ENCODE measurements around the gene CACNA1C. TPM values are rescaled to one million over a fixed set of nuclear protein-coding genes. Genes with fewer than 3 reads are reported as not detected.

The CACNA1C gene
- total and polyA plus RNA-seq, 2 of the 4 experiments (the other 2 are of a cell fraction) = 1.6 to 2.6 TPM

DNA sequence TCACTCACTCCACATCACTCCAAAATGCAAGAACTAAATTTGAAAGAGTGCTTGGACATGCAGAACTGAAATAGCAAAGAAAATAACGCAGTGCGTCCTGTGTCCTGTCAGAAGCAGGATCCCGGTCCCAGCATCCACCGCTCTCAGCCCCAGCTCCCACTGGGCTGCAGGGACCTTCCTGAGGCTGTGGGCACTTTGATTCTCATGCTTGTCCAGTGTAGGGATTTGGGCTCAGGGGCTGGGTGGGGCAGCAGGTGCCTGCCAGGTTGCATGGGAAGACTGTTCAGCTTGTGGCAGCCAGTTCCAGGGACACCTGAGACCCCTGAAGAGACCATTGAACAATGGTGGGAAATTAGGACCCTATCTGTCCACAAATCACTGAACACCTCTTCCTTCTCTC, 602.0 kb downstream of the CACNA1C start:
- DNase-seq (no peak), ATAC-seq (ENCODE audit: low read depth) (no peak)
- Histone ChIP-seq H3K18ac (ENCODE audit: low read depth, low read length) (no peak overlapping the region), H3K23ac (ENCODE audit: low read depth, low read length) (no peak overlapping the region), H3K4me2 (ENCODE audit: low read depth, low read length) (no peak overlapping the region), H3K36me3 (ENCODE audit: control insufficient read depth, insufficient read depth, low read length) (peaks cover 15% of the 10 kb centered on the region), H4K20me1 (ENCODE audit: insufficient read depth, low read length) (no peaks in the 10 kb centered on the region), H2BK15ac (ENCODE audit: low read depth, low read length) (no peak overlapping the region), H4K5ac (ENCODE audit: low read depth, low read length) (no peak overlapping the region), H3K14ac (replicated peaks; ENCODE audit: low read depth, low read length) (no peak overlapping the region), H4K91ac (ENCODE audit: insufficient read depth, low read depth, low read length) (no peak overlapping the region), H3K79me1 (ENCODE audit: low read depth in 1 of 2, low read length in 2 of 2) (no peaks in the 10 kb centered on the region), H2AK5ac (ENCODE audit: low read depth, low read length) (no peak overlapping the region), H3K4me1 (ENCODE audit: control insufficient read depth, insufficient read depth, low read length) (no peaks in the 10 kb centered on the region), H3K27me3 (ENCODE audit: control insufficient read depth, insufficient read depth, low read length) (no peaks in the 10 kb centered on the region), H3K9me1 (ENCODE audit: insufficient read depth, low read length) (no peaks in the 10 kb centered on the region), H2BK20ac (ENCODE audit: low read depth, low read length) (no peak overlapping the region), H3K9me3 (ENCODE audit: control insufficient read depth, insufficient read depth, low read length) (no peaks in the 10 kb centered on the region), H3K9ac (ENCODE audit: low read depth, low read length) (no peak overlapping the region), H2AK9ac (replicated peaks; ENCODE audit: low read depth, low read length, poor library complexity) (no peak overlapping the region), H3K56ac (ENCODE audit: extremely low read depth, insufficient read depth, low read length) (no peak overlapping the region), H3K27ac (ENCODE audit: insufficient read depth, low read length) (no peak overlapping the region), H4K8ac (ENCODE audit: low read depth in 2 of 2, low read length in 2 of 2) (no peak overlapping the region), H3K4ac (ENCODE audit: low read depth, low read length) (no peak overlapping the region), H2BK5ac (ENCODE audit: low read depth, low read length, poor library complexity, severe bottlenecking) (no peak overlapping the region), H3K4me3 (ENCODE audit: insufficient read depth, low read depth, low read length) (no peak overlapping the region), H2BK120ac (ENCODE audit: low read depth, low read length) (no peak overlapping the region), H2AFZ (replicated peaks; ENCODE audit: low read length, poor library complexity) (no peak overlapping the region)
- intact Hi-C loops (cut with micrococcal nuclease) = no loop called here
- 87% methylated on average over 3 of the region's 4 CpGs; no CpG with 5 or more reads in 1 of the 2 experiments for WGBS, 2 experiments (ENCODE audit: extremely low coverage in 2 of 2, insufficient read length in 1 of 2)
- CTCF ChIA-PET = no interaction called here
- dilution Hi-C loops (cut with HindIII; ENCODE audit: low sequenced_read_pairs, unreplicated experiment) = no loop called here
- POLR2A ChIA-PET (ENCODE audit: unreplicated experiment) = no interaction called here
- in situ Hi-C loops (cut with MboI; ENCODE audit: low sequenced_read_pairs) = no loop called here
- no TSS peak for BruUV-seq (replicated peaks)
- TF ChIP-seq POLR2A (IDR thresholded peaks at IDR 0.05; ENCODE audit: low read depth, low read length) = no peak
- TF ChIP-seq, protein P1, sequence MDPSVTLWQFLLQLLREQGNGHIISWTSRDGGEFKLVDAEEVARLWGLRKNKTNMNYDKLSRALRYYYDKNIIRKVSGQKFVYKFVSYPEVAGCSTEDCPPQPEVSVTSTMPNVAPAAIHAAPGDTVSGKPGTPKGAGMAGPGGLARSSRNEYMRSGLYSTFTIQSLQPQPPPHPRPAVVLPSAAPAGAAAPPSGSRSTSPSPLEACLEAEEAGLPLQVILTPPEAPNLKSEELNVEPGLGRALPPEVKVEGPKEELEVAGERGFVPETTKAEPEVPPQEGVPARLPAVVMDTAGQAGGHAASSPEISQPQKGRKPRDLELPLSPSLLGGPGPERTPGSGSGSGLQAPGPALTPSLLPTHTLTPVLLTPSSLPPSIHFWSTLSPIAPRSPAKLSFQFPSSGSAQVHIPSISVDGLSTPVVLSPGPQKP (IDR thresholded peaks at IDR 0.05; ENCODE audit: borderline replicate concordance, low read depth, low read length) = no peak
- TF ChIP-seq CEBPB (IDR thresholded peaks at IDR 0.05; ENCODE audit: low read depth, low read length) = no peak

Data from IMR-90 (cell line).